ENCODE measurements around the gene CDPF1.

DNA sequence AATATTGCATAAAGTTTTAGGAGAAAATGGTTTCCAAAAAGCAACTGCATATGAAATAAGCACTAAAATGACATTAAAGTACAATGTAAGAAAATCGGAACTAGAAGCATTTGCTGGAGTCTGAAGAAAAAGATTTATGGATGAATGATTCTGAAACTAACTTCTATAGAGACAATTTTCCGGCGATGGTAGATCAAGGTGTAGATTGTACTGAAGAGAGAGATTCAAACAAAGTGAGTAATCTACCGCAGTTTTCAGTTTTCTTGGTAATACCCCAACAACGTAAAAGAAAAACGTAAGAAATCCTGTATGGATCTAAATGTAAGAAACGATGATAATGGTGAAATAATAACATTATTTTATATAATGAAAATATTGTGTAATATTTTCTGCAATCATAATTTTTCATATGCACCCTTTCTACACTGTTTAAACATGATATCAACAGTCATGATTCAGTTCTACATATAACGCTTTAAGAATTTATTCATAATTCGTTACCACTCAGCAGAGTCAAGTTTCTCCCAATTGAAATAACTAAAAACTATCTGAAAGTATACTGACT lies 1.8 kb upstream of the CDPF1 start:
- TF ChIP-seq, protein P1, sequence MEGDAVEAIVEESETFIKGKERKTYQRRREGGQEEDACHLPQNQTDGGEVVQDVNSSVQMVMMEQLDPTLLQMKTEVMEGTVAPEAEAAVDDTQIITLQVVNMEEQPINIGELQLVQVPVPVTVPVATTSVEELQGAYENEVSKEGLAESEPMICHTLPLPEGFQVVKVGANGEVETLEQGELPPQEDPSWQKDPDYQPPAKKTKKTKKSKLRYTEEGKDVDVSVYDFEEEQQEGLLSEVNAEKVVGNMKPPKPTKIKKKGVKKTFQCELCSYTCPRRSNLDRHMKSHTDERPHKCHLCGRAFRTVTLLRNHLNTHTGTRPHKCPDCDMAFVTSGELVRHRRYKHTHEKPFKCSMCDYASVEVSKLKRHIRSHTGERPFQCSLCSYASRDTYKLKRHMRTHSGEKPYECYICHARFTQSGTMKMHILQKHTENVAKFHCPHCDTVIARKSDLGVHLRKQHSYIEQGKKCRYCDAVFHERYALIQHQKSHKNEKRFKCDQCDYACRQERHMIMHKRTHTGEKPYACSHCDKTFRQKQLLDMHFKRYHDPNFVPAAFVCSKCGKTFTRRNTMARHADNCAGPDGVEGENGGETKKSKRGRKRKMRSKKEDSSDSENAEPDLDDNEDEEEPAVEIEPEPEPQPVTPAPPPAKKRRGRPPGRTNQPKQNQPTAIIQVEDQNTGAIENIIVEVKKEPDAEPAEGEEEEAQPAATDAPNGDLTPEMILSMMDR (IDR thresholded peaks at IDR 0.05; ENCODE audit: insufficient read depth, low read depth, low read length), result no peak
- no peak for TF ChIP-seq EZH2 (IDR thresholded peaks at IDR 0.05; ENCODE audit: insufficient read depth, low read length)
